NCI-H146 treated with DMSO at 0.1 percent for 48 hours (cell line): ENCODE results near the gene TMEM37.

ENCODE experiments used
- DNase-seq: peaks from one replicate; lab custom pipeline; 2025; ENCODE audit not compliant: unreplicated experiment; lab: John Stamatoyannopoulos, UW

TMEM37 gene

DNA sequence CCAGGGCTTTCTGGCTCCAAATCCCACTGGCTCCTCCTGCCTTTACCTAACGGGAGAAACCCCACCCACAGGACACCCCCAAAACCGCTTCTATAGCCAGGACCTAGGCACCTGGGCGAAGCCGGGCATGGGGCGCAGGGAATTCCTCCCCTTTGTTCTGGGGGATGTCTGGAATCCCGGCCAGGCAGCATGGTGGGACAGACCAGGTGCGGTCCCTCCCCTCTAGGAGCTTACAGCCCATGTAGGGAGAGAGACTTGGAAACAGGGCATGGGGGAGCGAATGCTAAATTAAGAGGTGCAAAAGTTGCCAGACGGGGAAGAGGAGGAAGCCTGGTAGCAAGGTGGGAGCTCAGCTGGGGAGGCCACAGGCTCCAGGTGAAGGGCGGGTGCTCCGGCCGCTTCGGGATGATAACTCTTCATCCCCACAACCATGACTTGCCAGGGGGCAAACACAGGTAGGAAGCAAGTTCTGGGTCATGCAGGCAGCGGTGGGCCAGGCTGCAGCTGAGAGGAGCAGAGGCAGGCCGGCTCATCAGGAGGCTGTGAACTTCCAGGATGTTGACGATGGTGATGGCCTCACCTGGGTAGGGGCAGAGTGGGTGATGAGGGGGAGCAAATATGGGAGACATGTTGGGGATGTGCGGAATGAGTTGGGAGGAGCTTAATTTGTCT is 1.3 kb downstream of the TMEM37 start:
- no peak for DNase-seq

DNA sequence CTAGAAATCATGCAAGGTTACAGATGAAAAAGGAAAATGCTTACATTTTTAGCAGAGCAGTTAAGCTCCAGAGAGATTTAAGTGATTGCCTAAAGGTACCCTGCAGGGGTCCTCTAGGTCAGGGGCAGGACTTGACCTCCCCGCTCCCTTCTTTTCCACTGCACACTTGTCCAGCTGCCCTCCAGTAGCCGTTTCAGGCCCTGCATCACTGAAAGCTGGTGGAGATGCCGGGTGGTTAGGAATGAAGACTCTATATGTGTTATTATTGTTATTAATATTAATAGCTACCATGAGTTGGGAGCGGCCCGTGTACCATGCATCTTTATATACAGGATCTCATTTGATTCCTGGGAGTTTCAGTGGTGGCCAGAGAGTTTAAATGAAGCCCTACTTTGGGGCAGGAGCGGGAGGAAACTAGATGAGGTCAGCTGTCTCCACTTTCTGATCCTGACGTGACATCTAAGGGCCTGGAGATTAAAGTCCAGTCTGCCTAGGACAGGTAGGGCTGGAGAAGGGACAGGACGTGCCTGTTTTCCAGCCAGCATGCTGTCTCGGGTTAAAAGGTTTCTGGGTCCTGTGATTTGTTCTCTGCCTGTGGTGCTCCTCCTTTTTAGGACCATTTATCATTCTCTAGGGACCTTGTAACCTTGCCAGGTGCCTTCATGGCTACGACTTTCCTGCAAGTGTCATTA is 2.1 kb downstream of the TMEM37 start:
- DNase-seq, result no peak

DNA sequence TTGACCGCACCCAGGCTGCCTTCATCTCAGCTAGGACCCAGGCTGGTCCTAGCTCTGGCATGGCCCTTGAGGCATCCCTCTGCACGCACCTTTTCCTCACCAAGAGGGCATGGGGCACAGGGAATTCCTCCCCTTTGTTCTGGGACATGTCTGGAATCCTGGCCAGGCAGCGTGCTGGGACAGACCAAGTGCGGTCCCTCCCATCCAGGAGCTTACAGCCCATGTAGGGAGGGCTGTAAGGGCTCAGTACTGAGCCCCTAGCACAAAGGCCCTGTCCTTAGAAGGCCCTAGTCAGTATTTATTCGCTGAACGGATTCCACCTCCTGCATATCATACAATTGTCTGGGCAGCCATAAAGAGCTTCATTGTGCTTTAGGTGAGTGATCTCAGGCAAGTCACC is 3.0 kb downstream of the TMEM37 start:
- no peak for DNase-seq

DNA sequence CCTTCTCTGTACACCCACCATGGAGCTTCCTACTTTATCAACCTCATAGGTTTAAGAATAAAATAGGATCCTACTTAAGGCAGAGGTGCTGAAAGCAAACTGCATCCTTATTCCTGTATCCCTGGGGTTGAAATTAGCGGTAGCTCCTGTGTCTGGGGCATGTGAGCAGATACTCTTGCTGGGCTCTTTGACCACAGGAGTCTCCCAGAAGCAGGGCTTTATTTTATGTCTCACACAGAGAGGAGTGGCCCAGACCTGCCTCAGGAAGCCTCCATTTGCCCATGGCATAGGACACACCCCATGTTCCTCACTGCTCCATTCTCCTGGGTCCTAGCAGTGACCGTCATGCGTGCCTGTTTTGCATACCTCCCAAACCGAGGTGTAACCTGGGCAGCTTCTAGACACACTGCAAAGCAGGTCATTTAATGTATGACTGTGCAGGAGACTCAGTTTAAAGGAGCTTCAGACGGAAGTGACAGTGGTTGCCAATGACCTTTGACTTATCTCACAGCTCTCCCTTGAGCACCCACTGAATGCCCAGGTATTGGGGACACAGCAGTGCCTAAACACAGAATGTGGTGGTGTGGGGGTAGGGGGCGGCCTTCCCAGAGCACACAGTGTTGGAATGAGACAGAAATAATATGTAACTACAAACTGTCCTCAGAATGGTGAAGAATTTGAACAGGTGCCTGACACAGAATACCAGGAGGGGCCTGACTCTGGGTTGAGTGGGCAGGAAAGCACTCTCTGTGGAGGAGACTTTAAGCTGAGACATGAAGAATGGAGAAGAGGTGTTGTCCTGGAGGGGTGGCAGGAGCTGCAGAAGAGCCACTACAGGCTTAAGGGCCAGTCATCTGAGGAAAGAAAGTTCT is 3.7 kb downstream of the TMEM37 start:
- no peak for DNase-seq

DNA sequence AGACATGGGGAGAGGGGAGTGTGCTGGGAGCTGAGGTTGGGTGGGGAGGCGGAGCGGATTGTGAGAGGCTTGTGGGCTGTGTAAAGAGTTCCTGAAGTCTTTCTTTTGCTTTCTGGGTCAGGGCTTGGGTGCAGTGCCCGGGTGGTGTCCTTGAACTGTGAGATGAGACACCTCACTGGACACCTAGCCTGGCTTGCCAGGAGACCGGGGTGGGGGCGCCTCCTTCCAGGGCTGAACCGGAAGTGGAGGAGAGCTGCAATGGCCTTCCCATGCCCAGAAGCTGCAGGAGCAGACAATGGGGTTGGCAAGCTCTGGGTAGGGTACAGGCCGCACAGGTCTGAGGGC is 4.3 kb downstream of the TMEM37 start:
- DNase-seq, result no peak

DNA sequence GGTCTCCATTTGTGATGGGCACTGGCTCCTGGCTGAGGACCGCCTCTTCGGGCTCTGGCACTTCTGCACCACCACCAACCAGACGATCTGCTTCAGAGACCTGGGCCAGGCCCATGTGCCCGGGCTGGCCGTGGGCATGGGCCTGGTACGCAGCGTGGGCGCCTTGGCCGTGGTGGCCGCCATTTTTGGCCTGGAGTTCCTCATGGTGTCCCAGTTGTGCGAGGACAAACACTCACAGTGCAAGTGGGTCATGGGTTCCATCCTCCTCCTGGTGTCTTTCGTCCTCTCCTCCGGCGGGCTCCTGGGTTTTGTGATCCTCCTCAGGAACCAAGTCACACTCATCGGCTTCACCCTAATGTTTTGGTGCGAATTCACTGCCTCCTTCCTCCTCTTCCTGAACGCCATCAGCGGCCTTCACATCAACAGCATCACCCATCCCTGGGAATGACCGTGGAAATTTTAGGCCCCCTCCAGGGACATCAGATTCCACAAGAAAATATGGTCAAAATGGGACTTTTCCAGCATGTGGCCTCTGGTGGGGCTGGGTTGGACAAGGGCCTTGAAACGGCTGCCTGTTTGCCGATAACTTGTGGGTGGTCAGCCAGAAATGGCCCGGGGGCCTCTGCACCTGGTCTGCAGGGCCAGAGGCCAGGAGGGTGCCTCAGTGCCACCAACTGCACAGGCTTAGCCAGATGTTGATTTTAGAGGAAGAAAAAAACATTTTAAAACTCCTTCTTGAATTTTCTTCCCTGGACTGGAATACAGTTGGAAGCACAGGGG is 5.5 kb downstream of the TMEM37 start:
- DNase-seq, result no peak

DNA sequence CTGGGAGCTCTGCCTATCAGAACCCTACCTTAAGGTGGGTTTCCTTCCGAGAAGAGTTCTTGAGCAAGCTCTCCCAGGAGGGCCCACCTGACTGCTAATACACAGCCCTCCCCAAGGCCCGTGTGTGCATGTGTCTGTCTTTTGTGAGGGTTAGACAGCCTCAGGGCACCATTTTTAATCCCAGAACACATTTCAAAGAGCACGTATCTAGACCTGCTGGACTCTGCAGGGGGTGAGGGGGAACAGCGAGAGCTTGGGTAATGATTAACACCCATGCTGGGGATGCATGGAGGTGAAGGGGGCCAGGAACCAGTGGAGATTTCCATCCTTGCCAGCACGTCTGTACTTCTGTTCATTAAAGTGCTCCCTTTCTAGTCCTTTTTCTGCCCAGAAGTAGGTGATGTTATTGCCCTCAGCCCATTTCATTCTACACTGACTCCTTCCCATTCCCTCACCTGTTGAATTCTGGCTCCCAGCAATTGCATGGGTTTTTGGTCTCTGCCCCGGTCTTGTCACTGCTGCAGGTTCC is 6.5 kb downstream of the TMEM37 start:
- no peak for DNase-seq

DNA sequence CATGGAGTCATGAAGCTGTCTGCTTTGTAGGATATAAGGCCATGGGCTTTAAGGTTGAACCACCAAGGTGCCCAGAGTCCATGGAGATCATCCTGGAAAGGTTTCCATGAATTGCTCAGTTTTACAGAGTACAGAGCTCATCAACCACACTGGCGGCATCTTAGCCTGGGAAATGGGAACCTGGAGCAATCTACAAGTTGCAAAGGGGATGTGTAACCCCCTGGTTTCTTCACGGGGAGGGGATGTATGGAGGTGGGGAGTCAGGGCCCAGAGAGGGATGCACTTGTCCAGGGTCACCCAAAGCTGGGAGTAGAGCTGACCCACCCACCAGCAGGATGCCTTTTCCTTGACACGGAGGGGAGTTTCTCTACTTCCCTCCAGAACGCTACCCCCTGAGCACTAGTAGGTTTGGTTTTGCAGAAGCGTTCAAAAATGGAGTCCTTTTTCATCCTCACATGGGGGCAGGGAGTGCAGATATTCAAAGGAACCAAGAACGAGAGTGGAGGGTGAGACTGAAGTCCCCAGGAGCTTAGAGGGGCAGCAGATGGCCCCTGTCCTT is 7.2 kb downstream of the TMEM37 start:
- no peak for DNase-seq

DNA sequence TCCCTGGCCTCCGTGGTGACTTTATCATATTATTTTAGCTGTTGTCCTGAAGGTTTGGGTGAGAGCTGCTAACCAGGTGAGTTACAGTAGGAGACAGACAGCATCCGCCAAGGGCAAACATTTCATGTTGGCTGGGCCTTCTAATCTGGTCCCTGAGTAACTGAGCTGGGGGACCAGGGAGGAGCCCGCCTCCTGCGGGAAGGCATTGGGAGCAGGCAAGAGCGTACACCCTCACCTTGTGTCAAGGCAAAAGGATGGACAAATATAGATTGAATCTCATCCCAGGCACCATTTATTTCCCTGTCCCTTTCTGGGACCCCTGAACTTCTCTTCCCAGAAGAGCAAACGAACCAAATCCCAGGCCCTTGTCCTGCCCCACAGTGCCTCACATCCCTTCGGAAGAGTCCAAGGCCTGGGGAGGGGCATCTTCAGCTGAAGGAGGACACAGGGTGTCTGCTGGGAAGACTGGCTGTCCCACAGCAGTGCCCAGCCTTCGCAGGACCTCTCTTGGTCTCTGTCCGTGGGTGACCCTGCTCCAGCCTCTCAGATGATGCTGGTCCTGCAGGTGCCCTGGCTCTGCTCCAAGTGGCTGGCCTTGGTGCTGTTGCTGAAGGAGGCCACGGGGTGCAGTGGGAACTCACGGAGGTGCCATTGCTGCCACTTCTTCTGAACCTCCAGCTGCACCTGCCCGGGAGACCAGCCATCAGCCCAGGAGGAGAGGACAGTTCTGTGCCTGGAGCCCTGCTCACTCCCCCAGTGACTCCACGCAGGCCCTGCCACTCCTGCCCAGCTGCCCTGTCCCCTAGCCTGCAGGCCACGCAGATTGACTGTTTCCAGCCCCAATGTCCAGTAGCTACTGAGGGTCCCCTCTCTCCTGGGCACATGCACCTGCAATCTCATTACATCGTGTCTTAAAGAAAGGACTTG is 8.2 kb downstream of the TMEM37 start:
- no peak for DNase-seq

DNA sequence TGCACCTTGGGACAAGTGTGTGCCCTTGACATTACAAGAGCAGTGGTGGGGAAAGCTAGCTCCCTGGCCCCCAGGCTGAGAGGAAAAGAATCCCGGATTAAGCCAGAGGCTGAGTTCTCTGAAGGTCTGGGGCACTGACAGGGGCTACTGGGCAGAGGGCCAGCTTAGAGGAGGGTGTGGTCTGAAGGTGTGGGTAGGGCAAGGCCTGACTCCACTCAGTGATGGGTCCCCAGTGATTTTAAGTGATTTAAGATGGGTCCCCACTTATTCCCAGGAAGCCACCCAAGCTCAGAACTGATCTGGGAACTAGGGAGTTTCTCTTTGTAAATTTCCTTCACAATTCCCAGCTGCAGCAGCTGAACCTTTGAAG is 8.8 kb downstream of the TMEM37 start:
- DNase-seq, result no peak

DNA sequence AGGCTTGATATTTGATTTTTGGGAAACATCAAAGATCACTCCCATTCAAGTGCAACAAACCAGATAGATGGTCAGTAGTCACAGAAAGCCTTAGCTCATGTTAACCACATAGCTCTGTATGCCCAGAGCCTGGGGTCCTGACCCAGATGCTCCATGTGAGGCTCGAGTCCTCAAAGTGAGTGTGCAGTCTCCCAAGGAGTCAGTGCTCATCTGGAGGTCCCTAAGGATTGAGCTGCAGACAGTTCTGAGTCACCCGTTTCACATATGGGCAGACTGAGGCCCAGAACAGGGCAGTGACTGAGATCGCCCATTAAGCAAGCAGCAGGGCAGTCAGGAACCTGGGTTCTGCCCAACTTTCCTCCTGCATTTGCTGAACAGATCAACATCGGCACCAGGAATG is 9.2 kb downstream of the TMEM37 start:
- DNase-seq, result no peak

DNA sequence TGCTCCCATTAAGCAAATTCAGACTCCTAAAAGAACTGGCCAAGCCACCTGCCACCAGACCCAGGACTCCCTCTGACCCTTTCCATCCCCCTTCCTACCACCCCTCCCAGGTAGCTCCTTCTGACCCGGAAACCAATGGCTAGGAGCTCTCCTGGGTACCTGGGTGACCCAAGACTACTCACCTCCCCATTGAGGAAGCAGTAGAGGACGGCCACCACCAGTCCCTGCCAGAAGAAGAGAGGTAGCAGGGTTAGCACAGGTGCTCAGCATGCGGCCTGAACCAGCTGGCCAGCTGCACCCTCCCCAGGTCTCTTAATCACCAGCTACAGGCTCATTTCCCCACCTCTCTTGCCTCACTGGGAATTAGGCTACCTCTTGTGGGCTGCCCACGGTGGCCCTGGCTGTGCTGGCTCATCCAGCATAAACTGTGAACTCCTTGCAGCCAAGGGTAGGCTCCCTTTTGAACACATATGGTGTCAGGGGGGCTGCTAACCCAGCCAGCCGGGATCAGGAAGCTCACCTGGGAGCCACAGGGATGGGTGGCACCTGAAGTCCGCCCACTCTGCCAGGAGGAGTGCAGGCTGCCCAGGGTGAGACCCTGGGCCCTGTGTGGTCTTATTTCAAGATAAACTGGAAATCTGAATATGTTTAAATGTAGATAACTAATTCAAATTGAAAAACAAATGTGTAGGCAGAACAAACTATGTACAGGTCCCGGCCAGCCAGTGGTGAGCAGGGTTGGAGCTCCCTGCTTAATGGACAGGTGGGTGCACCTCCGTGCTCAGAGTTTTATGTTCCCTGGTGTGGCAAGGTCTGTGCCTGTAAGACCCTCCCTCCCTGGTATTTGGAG is 9.9 kb downstream of the TMEM37 start:
- no peak for DNase-seq

DNA sequence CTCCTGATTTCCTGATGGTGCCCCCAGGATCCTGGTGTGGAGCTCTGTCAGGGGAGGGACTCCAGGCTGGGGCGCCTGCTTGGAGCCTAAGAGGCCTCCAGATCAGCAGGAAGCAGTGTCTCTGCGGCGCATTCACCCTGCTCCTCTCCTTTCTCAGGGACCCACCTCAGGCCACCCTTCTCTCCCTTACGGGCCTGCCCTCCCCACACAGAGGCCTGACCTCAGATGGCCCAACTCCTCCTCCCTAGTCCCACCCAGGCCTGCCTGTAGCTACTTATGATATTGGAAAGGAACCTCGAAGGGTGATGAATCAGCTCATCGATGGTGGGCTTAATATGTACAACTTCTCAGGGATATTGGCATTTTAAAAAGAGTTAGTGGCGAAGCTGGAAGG is 10.6 kb downstream of the TMEM37 start:
- DNase-seq, result no peak

DNA sequence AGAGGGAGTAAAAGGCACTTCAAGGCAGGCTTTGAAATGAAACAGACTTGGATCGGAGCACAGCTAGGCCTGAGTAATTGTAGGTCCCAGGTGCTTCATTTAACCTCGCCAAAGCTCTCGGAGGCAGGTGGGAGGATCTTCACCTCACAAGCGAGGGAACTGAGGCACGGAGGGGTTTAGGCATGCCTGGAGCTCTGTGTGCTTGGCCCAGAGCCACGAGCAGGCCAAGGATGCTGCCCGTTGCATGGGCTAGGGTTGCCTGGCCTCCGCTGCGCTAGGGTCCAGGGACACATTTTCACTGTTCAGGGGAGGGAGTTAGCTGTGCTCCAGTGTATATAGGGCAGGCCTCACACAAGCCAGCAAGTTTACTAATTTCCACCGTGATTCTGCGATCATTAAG is 11.2 kb downstream of the TMEM37 start:
- DNase-seq, result no peak

DNA sequence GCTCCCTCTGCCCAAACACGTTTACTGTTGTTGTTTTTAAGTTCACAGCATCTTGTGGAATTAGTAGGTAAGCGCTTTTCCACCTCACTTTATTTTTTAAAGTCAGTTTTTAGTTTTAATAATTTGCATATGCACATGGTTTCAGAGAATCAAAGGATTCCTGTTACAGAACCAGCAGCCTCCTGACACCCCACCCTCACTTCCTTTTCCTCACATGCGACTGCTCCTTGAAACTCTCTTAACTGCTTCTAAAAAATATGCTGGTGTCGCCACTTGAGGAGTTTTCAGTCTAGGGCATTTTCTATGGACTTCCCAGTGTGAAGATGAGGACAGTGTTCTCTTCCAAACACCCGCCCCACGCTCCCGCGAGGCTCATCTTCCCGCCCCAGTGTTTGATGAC is 14.4 kb downstream of the TMEM37 start:
- DNase-seq, result no peak

DNA sequence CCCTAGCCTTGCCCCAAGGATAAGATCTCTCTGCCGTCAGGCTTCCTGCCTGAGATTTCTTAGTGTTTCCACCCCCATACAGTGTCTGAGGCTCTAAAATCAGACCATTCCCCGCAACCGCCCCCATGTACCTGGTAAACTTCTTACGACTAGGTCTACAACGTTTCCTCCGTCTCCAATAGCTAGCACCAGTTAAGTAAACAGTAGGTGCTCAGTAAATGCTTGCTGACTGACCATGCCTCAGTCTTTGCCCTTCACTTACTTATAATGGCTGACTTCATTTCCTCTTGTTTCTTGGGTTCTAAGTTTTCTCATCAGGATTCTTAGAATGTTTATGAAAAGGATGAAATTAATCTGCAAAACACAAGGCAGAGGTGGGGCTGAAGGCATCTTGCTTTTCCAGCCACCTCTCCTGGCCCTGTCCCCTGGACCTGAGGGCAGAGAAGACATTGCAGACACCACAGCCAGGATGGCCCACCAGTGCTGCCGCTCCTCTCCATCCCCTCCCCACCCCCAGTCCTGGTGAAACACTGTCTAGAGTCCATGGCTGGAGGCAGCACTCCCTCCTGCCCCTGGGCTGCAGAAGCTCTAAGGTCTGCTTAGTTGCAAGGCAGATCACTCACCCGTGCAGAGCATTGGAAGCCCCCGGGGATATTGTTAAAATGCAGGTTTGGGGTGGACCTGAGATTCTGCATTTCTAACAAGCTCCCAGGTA is 16.9 kb downstream of the TMEM37 start:
- DNase-seq, result no peak

DNA sequence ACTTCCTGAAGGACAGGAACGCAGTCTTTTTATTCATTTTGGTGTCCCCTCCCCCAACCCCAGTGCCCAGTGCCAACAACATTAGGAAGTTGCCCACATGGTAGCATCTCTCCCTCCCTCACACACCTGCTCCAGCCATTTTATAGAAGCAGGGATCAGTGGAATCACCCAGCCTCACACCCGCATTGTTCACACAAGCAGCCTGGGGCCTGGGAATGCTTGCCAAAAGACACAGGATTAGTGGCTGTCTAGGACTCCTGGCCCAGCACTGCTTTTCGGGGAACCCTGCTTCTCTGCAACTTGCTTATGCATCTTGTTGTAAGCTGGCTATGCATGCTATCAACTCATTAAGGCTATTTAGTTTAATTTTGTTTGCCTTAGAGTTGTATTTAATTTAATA is 17.9 kb downstream of the TMEM37 start:
- DNase-seq, result no peak

DNA sequence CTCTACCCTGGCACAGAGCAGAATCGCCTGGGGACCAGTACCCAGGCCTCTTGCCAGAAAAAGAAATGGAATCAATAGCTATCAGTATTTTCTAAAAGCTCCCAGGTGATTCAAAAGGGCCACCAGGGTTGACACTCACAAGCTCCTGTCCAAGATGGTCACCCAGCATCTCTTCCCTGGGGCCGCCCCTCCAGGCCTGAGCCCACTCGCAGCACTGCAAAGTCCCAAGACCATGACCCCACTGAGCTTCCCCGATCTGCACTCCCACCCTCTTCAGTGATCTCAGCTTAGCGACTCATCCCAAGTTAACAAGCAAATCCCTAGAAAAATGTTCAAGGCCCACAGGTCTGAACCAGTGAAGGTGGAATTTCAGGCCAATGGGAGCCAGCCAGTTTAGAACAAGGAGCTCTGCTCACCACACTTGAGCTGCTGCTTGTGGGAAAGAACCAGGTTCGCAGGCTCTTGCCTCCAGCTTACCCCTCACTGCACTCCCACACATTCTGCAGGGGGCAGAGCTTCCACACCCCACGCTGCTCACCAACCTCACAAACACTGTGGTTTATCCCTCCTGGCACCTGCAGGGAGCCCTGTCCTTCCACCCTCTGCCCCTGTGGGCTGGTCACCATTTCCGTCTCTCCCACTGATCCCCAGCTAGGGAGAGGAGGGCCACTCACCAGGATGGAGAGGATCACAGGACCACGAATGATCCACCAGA is 19.8 kb downstream of the TMEM37 start:
- no peak for DNase-seq
